Head of caudate nucleus (tissue), 42 donors: Measurements from ENCODE around the gene PNCK.

Experiments
- DNase-seq, 42 donors: peaks; one replicate each; pipeline versions ENCODE4 v3.0.0 to v3.0.0-alpha.2; 2020 to 2021; ENCODE audit warnings: mixed read lengths in 7 of 42
- intact Hi-C: fragments of 100-400 bp; cut with DNase I; formaldehyde crosslinking; loops from one replicate; pipeline ENCODE4 v1.15.0; 2022

Gene PNCK

DNA sequence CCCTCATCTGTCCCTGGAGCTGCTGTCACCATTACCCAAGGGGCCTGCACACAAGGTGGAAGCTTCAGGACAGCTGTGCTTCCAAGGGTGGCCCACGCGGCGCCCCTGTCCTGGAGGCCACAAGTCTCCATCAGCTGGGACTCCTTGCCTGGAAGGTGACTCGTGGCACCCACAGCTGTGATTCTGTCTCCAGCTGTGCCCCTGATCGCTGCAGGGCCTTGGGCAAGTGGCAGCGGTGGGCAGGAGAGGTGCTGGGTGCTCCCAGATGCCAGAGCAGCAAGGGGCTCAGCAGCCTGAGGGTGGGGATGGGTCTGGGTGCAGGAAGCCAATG is 35.6 kb downstream of the PNCK start:
- intact Hi-C loops = no loop called here

DNA sequence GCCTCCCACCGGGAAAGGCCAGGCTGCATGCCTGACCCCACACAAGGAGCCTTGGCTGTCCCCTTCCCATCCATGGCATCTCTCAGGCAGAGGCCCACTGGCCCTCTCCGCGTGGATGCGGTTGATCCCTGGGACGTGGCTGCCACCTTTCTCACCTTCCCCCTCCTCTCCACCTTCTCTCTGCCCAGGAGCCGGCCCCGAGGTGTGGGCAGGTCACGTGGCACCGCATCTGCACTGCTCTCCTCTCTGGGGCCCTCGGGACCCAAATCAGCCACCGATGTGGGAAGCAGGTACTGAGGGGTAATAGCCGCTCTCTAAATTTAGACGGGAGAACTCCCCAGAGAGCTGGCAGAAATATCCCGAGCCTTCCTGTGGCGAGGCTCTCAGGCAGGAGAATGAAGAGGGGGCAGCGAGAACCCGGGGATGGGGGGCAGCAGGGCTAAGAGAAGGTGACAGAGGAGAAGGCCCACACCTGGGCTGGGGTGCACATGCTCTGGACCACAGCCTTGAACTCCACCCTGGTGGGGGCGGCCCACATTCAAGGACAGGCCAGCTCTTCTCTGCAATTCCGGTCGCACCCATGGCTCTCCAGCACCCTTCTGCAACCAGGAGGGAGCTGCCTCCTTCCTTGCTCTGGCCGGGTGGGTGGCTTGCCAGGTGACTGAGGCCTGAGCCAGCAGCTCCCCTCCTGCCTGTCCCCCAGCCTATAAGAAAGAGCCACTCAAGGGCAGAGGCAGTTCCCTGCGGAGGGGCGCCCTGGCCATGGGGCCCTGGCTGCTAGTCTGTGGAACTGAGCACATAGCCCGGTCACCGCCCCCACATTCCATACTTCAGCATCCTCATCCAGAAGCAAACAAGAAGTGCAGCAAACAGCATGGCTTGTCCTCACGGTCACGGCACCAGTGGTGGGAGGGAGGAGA is 36.2 kb downstream of the PNCK start:
- intact Hi-C loops = no loop called here
- peak in 5 of 42 donors; percentile 9 to 41 (median 22) for DNase-seq

More for the DNA sequence above, 35.6 kb downstream of the PNCK start:
- DNase-seq = peak in 3 of 42 donors; percentile 9 to 15 (median 11)

DNA sequence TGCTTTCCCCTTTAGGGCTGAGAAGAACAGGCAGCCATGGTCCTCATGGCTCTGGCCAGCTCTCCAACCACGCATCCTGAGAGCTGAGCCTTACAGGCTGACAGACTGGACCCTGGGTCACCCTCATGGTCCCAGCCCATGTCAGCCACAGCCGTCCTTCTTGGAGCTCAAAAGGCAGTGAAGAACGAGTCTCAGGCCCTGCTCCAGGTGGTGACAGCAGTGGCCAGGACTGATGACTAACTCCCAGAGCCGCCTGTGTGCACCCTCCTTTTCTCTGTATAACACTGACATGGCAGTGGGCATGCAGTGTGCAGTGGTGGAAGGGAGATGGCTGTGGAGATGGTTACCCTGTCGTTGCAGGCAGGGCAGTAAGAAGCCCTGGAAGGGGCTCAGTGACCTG is 36.9 kb downstream of the PNCK start:
- intact Hi-C loops = no loop called here
- DNase-seq = peak in 6 of 42 donors; percentile 1 to 42 (median 13)

- intact Hi-C loops = no loop called here
- DNase-seq = peak in 10 of 42 donors; percentile 18 to 52 (median 28)
Observed at GRCh38 chrX:153635788-153636668, 37.6 kb downstream of the PNCK start.

- intact Hi-C loops = no loop called here
- peak in 3 of 42 donors; percentile 9 to 20 (median 16) for DNase-seq
Observed at GRCh38 chrX:153635388-153635787, 38.2 kb downstream of the PNCK start.

DNA sequence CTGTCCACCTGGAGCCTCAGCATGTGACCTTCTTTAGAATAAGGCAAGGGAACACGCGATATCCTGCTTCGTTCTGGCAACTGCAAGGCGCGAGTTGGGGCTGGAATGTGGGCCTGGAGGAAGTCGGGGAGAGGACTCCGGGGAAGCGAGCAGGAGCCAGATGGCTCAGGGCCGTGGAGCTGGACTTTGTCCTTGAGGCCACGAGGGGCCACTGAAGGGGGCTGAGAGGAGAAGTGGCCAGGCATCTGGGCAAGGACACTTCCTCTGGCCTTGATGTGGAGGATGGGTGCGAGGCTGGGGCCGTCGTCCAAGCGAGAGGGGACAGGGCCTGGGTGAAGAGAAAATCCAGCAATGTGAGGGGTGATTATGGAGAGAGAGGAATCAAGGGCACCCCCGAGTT is 38.8 kb downstream of the PNCK start:
- DNase-seq = peak in 3 of 42 donors; percentile 10 to 30 (median 24)
- intact Hi-C loops = no loop called here

DNA sequence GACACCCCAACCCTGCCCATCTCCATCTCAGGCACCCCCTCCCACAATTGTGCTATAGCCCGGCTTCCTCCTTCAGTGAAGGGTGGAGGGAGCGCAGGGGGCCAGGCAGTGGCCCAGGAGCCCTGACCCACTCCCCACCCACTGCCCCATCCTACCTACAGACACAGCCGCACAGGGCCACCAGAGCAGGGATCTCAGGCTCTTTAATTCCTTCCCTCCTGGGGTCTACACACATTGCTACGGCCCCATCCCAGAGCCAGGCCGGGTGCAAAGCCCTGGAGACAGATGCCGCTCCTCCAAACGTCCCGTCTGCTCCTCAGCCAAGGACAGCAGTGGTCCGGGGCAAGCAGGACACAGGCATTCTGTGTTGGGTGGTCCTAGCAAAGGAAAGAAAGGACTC is 39.4 kb downstream of the PNCK start:
- DNase-seq = peak in 3 of 42 donors; percentile 2 to 12 (median 10)
- intact Hi-C loops = no loop called here

- DNase-seq = peak in 3 of 42 donors; percentile 5 to 19 (median 8)
- intact Hi-C loops = no loop called here
Observed at GRCh38 chrX:153633607-153634180, 39.9 kb downstream of the PNCK start.

- intact Hi-C loops = no loop called here
- DNase-seq = peak in 2 of 42 donors; percentile 10 to 12
Observed at GRCh38 chrX:153633048-153633447, 40.6 kb downstream of the PNCK start.

- peak in 2 of 42 donors; percentile 2 to 18 for DNase-seq
- intact Hi-C loops = no loop called here
Observed at GRCh38 chrX:153632595-153632946, 41.0 kb downstream of the PNCK start.

DNA sequence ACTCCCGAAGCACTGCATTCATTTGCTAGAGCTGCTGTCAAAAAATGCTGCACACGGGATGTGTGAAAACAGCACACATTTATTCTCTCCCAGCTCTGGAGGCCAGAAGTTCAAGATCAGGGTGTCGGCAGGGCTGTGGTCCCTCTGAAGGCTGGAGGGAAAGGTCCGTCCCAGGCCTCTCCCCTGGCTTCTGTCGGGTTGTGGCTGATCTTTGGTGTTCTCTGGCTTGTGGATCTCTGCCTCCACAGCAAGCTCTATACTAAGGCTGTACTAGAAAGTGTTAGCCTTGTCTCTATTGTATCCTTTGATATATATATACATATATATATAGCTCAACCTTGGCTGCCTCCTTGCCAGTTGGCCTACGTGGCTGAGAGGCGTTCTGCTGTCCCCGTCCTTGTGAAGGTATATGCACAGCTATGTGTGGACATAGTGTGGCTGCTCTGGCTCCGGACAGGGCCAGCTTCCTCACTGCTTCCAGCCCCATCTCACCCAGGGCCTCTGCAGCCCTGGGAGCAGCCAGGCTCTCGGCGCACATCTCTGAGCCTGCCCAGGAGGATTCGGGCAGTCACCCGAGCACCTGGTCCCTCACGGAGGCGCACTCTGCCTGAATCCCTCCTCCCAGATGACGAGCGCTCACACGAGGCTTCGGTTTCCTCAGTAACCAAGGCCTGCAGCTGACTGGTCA is 41.6 kb downstream of the PNCK start:
- intact Hi-C loops = no loop called here
- peak in 3 of 42 donors; percentile 6 to 23 (median 9) for DNase-seq

- intact Hi-C loops = no loop called here
- DNase-seq = no peak
Observed at GRCh38 chrX:153631346-153631745, 42.3 kb downstream of the PNCK start.

GRCh38 chrX:153628665-153629064 is 44.9 kb downstream of the PNCK start:
- intact Hi-C loops = no loop called here
- peak in 5 of 42 donors; percentile 2 to 20 (median 12) for DNase-seq

DNA sequence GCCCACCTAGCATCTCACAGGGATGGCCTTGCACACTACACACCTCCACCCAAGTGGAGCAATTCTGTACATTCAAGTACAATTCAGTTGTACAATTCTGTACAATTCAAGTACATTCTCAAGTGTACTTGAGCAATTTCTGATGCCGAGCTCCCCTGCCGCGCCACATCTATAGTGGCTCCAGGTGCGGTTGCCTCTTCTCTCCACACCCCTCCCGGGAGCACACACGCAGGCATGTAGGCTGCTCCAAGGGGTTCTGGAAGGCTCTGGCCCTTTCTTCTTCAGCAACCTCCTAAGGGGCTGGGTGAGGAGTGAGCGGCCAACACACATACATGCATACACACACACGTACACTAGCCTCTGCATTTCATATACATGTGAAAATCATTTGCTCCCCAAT is 45.5 kb downstream of the PNCK start:
- intact Hi-C loops = no loop called here
- peak in 2 of 42 donors; percentile 7 to 11 for DNase-seq

DNA sequence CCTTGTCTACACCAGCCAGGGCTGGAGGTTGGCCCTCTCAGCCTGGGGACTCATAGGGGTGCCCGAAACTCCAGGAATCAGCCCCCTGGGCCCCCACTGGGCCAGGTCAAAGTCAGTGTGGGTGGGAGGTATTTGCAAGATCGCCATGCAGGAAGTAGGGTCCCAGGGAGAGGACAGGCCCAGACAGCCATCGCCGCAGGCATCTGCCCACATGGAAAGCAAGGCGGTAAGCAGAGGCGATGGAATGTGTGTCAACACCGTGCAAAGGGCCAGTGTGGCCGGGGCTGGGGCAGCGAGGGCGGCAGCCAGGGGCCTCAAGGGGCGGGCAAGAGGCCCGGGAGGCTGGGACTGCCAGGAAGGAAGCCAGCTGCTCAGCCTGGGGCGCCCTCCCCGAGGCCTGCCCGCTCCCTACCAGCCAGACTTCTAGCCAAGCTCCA is 45.9 kb downstream of the PNCK start:
- intact Hi-C loops = no loop called here
- DNase-seq = peak in 8 of 42 donors; percentile 7 to 43 (median 30)

DNA sequence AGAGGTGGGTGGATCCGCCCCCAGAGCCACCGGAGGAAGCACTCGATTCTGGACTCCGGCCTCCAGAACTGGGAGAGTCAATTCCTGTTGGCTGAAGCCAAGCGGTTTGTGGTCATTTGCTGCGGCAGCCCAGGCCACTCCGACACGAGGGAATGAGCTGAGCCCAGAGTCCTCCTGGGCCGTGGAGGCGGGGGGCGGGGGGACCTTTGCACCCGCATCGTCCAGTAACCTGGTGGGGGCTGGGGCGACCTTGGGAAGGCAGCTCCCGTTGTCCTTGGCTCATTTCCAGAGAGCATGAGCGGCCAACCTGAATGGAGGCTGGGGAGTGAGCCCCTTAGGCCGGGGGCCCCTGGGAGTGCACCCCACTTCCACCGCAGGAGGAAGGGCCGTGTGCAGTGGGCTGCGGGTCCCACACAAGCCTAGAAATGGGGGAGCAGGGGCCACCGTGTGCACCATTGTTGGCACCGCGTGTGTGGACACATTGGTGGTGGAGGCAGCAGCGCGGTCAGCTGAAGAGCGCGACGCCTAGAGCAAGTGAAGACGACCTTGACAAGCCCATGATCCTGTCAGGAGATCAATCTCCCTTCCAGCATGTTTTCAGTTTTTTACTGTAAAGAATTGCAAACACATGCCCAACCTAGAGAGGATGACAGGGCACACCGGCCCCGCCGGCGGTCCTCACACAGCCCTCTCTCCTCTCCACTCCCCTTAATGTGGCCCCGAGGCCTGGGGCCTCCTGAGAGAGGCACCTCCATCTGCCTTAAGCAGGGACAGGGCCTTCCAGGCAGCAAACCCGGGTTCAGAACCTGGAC is 46.5 kb downstream of the PNCK start:
- peak in 3 of 42 donors; percentile 2 to 12 (median 3) for DNase-seq
- intact Hi-C loops = no loop called here

GRCh38 chrX:153626025-153626633 is 47.5 kb downstream of the PNCK start:
- peak in 5 of 42 donors; percentile 2 to 13 (median 5) for DNase-seq
- intact Hi-C loops = no loop called here
